NT2/D1 (cell line): ENCODE data around the gene SEC14L1.

Experiments used
- SUZ12 ChIP-seq: IDR thresholded peaks from 2 replicates; pipeline ENCODE4 v1.6.1; 2011; ENCODE audit not compliant: insufficient read length, insufficient read depth; ENCODE audit errors: extremely low read depth
- YY1 ChIP-seq: IDR thresholded peaks from 2 replicates; pipeline ENCODE4 v1.6.1; 2011; ENCODE audit not compliant: insufficient read length, insufficient read depth
- ZNF274 ChIP-seq: IDR thresholded peaks from 2 replicates; pipeline ENCODE4 v1.6.1; 2011; ENCODE audit warnings: mild to moderate bottlenecking, low read depth, low read length

DNA sequence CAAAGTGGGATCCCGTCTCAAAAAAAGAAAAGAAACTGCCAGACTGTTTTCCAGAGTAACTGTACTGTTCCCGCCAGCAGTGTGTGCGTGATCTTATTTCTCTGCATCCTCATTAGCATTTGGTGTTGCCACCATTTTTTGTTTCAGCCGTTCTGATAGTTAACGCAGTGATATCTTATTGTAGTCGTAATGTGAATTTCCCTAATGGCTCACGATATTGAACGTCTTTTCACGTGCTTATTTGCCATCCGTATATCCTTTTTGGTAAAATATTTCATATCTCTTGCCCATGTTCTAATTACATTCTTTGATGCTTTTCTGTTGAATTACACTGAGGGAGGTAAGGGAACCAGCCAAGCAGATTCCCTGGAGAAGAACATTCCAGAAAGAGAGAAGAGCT is 92.4 kb downstream of the SEC14L1 start:
- TF ChIP-seq ZNF274 = no peak
- TF ChIP-seq YY1 = no peak
- TF ChIP-seq SUZ12 = no peak
